Measurements from ENCODE around the gene ACSS3.

DNA sequence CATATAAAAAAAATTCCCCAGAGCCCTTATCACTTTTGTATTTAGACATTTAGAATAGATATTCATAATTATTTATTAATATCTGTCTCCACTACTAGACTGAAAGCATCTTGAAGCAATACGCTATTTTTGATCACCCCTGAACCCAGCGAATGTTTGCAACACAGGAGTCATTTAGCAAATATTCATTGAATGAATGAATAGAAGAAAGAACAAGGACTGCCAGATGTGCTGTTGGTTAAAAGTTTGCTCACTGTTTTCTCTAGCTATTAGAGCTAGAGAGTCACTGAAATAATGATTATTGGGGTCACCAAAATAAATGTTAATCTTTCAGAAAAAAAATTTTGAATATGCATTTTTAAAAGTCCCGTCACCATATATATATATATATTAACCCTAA is 174.3 kb downstream of the ACSS3 start:
- TF ChIP-seq KDM1A (IDR thresholded peaks at IDR 0.05; ENCODE audit: borderline replicate concordance, low read length) (no peak), GABPA (IDR thresholded peaks at IDR 0.05; ENCODE audit: borderline replicate concordance, insufficient read depth, low read length) (no peak), RFX5 (IDR thresholded peaks at IDR 0.05; ENCODE audit: borderline replicate concordance, low read depth, low read length) (no peak), SUZ12 (IDR thresholded peaks at IDR 0.05; ENCODE audit: low read length) (no peak), EZH2 (IDR thresholded peaks at IDR 0.05; ENCODE audit: low read depth, low read length, severe bottlenecking) (no peak), EP300 (IDR thresholded peaks at IDR 0.05; ENCODE audit: borderline replicate concordance in 1 of 2, low read depth in 2 of 2, low read length in 2 of 2) (no peak), SIN3A (conservative IDR thresholded peaks at IDR 0.05 in 1 of 2, IDR thresholded peaks at IDR 0.05 in 1 of 2; ENCODE audit: low read depth in 1 of 2, low read length in 2 of 2) (no peak), JUND (IDR thresholded peaks at IDR 0.05; ENCODE audit: low read length) (no peak), POLR2A (IDR thresholded peaks at IDR 0.05; ENCODE audit: control extremely low read depth in 1 of 2, low read depth in 2 of 2, low read length in 2 of 2) (no peak), BRCA1 (IDR thresholded peaks at IDR 0.05; ENCODE audit: low read depth, low read length) (no peak), CREB1 (IDR thresholded peaks at IDR 0.05) (no peak)
- TF ChIP-seq, protein P1, sequence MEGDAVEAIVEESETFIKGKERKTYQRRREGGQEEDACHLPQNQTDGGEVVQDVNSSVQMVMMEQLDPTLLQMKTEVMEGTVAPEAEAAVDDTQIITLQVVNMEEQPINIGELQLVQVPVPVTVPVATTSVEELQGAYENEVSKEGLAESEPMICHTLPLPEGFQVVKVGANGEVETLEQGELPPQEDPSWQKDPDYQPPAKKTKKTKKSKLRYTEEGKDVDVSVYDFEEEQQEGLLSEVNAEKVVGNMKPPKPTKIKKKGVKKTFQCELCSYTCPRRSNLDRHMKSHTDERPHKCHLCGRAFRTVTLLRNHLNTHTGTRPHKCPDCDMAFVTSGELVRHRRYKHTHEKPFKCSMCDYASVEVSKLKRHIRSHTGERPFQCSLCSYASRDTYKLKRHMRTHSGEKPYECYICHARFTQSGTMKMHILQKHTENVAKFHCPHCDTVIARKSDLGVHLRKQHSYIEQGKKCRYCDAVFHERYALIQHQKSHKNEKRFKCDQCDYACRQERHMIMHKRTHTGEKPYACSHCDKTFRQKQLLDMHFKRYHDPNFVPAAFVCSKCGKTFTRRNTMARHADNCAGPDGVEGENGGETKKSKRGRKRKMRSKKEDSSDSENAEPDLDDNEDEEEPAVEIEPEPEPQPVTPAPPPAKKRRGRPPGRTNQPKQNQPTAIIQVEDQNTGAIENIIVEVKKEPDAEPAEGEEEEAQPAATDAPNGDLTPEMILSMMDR (IDR thresholded peaks at IDR 0.05; ENCODE audit: control extremely low read depth in 1 of 3, insufficient read depth in 1 of 3, low read depth in 1 of 3, low read length in 3 of 3): no peak

All from H1 (cell line).